NCI-H1436 treated with DMSO at 0.1 percent for 48 hours (cell line): Measurements from ENCODE around the gene EFHD1.
"Not testable (repeated sequence)": the region's sequence is repeated elsewhere in the genome, so short reads cannot be mapped to it uniquely, and the experiment has no call there.

Experiments used
- DNase-seq: peaks from one replicate; lab custom pipeline; 2025; lab: John Stamatoyannopoulos, UW

Gene EFHD1

DNA sequence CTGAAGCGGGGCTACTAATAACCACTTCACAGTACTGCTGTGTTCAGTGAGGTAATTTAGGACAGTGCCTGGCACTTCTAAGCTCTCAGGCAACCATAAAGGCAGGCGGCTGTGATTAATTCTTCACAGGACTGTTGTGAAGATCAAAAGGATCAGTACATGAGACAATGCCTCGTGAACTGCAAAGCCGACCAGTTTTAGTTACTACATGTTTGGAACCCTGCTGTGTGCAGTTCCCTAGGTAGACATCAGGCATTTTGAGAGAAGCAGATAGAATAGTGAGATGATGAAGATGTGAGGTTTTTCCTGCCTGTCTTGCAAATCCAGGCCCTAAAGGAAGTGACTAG lies 19.1 kb downstream of the EFHD1 start:
- DNase-seq = no peak

DNA sequence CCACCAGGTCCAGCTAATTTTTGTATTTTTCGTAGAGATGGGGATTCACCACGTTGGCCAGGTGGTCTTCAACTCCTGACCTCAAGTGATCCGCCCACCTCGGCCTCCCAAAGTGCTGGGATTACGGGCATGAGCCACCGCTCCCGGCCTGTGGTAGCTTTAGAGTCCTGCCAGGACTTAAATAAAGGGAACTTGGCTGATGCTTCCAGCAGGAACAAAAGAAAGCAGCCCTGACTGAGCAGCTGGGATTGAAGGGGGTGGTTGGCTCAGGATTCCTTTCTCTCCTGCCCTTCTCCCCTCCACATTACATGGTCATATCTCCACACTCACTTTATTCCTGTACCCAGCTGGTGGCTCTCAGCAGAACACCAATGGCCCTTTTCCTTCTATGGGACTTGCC lies 20.0 kb downstream of the EFHD1 start:
- DNase-seq = no peak

DNA sequence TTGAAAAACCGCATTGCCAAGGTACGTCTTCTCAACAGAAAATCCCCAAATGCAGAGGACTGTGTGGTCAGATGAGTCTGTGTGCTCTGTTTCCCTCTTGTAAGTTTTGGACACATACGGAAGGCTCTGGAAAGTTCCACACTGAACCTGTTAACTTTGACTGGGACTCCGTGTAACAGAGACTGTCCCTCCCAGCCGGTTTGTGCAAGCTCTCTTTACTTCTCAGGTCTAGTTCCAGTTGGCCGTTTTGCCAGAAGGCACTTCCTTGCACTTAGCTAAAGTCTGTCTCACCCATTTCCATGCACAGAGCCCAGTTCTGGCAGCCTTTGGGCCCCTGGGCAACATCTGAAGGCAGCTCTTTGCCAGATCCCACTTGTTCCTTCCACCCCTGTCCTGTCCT lies 22.0 kb downstream of the EFHD1 start:
- no peak for DNase-seq

DNA sequence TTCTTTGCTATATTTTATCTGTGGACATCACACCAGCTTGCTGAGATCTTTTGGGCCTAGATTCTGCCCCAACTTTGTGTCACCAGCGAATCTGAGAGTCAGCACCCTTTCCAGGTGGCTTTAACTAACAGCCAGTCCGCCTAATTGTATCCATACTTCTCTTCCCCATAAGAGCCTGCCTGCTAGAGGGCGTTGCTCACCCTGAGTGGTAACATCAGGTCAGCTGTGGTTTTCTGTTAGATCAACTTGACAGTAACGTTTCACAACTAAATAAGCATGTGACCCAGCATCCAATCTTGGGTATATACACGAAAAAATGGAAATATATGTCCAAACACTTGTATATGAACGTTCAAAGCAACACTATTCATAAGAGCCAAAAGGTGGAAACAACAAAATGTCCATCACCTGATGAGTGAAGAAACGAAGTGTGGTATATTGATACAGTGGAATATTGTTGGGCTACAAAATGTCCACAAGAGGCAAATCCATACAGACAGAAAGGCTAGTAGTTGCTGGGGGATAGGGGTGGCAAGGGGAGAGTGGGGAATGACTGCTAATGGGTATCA lies 24.9 kb downstream of the EFHD1 start:
- no peak for DNase-seq

DNA sequence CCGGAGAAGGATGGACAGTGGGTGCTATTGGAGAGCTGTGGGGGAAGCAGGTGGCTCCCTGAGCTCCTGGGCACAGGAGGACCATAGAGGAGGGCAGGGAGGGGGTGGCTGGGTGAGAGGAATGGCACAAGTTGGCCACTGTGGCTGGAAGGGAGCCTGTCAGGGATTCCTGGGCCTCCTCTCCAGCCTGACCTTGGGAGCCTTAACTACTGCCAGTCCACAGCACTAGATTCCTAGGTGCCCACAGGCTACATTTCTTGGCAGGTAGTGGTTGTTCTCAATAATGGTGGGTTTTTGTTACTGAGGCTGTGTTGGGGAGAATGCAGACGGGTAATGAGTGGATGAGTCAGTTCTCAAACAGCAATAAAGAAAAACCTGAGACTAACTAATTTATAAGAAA lies 26.0 kb downstream of the EFHD1 start:
- no peak for DNase-seq

DNA sequence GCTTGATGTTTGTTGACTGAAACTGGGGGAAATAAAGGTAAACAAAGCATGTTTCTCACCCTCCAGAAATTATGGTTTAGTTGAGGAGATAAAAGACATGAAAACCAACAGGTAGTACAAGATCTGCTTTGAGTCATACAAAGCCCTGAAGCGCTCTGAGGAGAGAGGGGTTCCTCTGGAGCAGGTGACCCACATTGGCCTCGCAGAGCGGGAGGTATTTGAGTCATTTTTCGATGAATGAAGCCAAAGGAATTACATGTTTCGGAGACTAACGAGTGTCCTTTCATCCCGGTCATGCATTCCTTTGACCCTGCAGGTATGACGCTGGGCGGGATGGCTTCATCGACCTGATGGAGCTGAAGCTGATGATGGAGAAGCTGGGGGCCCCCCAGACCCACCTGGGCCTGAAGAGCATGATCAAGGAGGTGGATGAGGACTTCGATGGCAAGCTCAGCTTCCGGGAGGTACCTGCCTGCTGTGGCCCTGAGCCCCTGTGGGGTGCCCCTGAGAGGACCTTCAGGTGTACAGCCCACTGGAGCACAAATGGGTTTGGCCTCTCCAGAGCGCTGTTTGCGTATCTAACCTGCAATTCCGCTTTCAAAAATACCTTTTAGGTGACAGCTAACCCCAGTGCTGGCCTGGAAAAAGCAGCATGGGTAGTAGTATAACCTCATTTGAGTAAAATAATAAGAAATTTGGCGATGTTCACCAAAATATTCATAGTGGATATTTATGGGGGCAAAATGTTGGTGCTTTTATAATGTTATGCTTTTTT lies 29.3 kb downstream of the EFHD1 start:
- no peak for DNase-seq

DNA sequence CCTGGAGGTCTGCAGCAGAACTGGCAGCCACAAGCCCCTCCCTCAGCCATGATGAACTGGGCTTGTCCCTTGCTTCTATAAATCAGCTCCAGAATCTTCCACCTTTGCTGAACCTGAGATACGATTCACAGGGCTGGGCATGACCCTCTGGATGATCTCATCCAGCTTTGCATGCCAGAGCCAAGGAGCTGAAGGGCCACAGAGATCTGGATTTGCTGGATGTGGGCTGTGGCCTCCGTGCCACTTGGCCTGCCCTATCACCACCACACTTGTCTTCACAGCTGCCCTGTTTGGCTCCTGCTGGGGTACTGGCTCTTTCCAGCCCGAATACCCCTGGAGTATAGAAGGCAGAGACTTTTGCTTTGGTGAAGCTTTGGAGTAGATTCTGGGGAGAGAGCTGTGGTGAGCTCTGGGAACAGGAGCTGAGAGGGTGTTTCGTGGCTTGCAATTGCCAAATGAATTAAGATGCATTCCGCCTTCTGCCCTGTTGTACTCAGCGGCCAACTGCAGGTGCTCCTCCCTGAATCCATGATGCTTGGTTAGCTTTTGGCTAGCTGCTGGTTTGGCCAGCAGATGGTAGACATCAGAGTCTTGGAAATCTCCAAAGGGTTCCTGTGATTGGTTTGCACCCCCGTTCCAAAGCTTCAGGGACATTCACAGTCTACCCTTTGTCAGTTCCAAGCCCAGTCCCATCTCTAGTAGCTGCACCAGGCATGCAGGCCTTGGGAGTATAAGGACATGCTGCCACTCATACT lies 32.8 kb downstream of the EFHD1 start:
- DNase-seq = no peak

DNA sequence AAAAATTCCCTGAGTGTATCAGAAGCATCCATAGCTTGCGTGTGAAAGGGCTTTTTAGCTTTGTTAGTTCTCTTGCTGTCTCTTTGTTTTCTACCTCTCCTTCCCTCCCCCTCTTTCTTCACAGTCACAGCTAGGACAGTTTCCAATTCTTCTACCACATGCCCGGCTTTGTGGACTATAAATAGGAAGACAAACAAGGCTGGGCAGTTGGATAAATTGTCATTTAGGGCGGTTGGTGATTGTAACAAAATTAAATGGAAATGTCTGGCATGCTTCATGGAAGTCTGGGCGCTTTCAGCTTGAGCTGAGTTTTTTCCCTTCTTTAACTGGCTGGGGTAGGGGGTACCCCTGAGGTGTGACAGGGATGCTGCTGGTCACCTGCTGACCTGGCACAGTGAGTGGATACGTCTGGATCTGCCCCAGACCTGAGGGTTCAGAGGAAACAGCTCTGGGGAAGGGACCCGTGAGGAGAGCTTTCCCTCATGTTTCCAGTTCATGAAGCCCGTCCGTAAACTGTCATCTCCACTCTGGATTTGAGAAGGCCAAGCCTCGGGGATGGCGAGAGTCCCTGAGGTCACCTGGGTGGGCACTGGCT lies 34.7 kb downstream of the EFHD1 start:
- DNase-seq = no peak

DNA sequence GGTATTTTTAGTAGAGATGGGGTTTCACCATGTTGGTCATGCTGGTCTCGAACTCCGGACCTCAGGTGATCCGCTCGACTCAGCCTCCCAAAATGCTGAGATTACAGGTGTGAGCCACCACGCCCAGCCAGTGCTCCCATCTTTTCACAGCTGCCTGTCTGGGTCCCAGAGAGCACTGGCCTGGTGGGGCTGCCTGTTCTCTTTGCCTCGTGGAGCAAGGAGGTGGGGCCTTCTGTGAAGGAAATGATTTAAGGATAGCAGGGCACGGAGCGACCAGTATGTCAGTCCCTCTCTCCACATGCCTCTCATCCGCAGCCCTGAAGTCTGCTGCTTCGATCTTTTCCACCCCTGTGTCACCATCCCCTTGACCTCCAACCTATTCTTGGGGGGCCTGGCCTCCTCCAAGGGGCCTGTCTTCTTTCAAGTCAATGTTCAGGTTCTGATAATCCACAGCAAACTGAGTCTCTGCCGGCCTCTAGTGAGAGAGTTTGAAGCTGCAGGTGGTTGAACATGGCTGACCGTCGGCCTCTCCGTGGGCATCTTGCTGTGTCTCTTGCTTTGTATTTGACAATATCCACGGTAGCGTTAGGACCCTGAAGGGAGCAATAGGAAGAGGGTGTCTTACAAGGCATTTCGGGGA lies 35.5 kb downstream of the EFHD1 start:
- no peak for DNase-seq

DNA sequence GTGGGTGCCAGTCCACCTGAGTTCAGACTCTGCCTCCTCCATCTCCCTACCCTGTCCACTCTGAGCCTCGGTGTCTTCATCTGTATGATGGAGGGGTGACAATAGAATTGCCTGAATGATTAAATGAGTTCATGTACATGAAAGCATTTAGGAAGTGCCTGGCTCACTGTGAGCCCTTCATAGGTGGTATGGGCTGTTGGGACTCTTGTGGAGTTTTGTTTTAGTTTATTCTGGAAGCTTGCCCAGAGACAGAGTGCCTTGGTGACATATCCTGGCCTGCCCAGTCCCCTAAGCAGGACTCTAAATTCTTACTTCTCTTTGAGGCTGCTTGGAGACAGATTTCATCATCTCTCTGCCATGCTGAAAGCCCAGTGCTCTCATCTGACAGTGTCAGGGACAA lies 39.2 kb downstream of the EFHD1 start:
- DNase-seq = no peak

DNA sequence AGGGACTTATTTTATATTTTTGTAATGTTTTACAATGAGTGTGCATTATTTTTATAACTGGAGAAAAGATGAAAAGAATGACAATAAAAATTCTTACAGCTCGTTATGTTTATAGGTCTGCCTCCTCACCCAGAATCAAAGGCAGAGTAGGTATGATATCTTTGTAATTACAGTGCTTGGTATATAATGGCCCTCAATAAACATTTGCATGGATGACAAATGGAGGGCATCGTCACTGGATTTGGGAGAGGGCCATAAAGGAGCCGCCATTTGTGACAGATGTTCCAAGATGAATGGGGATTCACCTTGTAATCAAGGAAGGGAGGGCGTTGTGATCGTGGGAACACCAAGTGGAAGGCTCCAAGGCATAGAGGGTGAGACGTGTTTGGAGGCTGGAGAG lies 41.1 kb downstream of the EFHD1 start:
- DNase-seq = no peak

DNA sequence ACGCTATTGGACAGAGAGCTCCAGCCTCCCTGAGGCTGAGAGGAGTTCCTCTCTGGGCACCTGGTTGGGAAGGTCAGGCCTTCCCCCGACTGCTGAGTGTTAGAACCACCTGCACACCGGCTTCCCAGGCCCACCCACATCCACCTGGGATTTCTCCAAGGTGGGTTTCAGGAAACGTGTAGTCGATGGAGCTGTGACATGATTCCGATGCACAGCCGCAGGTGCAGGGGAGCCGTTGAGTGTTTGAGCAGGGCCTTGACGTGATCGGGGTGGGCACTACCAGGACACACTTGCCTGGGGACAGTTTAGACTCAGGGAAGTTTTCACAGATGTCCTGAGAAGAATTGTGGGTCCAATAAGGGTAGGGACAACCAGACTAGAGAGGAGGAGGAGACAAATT lies 42.0 kb downstream of the EFHD1 start:
- DNase-seq = no peak

DNA sequence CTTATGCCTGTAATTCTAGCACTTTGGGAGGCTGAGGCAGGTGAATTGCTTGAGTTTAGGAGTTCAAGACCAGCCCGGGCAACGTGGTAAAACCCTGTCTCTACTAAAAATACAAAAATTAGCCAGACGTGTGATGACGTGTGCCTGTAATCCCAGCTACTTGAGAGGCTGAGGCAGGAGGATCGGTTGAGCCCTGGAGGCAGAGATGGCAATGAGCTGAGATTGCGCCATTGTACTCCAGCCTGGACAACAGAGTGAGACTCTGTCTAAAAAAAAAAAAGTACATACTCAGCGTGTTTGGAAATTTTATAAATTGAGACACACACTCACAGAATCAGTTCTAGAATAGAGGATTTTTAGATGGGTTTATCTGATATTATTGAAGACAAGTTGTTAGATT lies 46.6 kb downstream of the EFHD1 start:
- DNase-seq = no peak

DNA sequence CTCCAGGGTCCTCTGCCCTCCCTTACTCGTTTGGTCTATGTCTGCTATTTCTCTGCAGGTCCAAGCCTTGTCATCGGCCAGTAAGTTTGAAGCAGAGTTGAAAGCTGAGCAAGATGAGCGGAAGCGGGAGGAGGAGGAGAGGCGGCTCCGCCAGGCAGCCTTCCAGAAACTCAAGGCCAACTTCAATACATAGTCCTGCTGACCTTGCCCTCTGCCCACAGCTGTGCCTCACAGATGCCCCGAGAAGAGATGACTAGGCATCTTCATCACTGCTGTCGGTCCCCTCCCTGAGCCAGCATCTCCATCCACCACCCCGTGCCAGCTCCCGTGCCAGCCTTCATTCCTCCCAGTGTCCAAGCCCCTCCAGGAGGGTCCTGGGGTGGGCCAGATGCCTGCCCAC lies 48.1 kb downstream of the EFHD1 start:
- no peak for DNase-seq

DNA sequence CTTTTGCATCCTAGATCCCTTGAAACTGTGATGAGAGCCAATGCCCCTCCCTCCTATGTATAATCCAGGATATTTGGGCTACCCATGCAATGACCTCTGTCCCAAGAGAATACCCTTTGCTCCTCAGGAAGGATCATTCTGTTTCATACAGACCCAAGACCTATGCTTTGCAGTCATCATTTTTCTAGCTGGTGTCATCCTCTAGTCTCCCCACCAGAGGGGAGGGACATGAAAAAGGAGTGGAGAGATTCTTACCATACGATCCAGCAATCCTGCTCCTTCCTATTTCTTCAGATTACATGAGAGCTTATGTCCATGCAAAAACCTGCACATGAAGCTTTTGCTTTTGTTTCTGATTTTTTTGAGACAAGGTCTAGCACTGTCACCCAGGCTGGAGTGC lies 50.0 kb downstream of the EFHD1 start:
- no peak for DNase-seq

DNA sequence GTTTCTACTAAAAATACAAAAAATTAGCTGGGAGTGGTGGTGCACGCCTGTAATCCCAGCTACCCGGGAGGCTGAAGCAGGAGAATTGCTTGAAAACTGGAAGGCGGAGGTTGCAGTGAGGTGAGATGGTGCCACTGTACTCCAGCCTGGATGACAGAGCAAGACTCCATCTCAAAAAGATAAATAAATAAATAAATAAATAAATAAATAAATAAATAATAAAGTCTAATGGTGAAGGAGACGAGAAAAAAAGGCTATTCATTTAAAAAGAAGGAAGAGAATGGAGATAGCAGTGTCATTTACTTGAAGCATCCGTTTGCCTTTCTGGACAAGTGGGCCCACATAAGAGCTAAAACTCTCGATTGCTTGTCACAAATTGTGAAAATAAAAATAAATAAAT lies 52.0 kb downstream of the EFHD1 start:
- DNase-seq = not testable (repeated sequence)

DNA sequence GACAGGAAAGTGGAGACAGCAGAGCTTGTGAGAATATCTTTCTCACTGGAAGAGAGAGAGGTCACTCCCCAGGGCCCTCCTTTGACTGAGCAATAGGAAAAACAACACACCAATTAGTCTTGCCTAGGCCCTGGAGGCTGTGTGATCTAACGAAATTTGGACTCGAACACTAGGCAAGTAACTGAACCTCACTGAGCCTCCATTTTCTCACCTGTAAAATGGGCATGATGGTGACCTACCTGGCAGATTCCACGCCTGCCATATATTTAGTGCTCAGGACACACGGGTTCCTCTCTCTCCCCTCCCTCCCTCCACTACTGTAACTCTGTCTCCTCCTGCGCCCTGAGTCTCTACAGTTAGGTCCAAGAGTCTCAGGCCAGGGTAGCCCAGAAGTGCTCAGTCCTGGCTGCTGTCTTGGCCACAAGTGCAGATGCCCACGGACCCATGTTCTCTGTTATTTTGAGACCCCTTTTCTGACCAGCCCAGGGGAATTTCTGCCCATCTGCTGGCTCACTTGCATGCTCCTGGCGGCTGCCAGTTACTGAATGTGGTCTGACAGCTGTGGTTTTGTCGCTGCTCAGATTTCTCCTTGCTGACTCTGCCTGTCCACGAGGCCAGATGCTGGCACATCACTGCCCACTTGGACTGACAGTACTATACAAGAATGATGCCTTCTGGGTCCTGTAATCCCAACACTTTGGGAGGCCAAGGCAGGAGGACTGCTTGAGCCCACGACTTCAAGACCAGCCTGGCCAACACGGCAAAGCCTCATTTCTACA lies 54.2 kb downstream of the EFHD1 start:
- no peak for DNase-seq

DNA sequence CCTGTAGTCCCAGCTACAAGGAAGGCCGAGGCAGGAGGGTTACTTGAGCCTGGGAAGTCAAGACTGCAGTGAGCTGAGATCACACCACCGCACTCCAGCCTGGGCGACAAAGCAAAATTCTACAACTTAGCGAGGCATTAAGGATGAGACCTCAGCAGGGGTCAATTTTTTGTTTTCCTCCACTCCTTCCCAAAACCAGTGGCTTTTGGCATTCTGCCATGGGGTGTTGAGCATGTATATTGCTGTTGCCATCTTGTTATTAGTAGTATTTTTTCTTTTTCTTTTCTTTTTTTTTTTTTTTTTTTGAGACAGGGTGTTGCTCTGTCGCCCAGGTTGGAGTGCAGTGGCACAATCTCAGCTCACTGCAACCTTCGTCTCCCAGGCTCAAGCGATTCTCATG lies 54.8 kb downstream of the EFHD1 start:
- no peak for DNase-seq

DNA sequence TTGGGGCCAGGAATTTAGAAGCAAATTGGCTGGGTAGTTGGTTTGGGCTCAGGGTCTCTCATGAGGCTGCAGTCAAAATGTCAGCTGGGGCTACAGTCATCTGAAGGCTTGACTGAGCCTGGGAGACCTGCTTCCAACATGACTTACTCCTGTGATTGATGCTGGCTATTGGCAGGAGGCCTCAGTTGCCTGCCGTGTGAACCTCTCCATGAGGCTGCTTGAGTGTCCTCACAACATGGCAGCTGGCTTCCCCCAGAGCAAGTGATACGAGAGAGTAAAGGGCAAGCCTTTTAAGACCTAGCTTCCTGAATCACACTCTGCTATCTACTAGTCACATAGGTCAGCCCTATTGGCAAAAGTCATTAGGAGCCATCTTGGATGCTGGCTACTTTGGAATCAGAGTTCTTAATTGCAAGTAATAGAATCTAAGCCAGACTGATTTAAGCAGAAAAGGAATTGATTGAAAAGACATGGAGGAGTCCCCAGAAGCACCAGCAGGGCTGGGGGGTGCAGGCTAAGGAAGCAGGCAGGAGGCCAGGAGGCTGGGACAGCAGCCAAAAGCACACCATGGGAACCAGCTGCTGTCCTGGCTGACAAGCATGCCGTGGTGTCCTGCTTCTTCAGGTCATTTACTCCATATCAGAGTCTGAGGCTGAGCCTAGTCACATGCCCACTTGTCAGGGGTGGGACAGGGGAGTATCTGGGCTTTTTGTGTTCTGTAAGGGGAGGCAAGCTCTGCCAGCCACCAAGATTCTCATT lies 55.9 kb downstream of the EFHD1 start:
- no peak for DNase-seq

DNA sequence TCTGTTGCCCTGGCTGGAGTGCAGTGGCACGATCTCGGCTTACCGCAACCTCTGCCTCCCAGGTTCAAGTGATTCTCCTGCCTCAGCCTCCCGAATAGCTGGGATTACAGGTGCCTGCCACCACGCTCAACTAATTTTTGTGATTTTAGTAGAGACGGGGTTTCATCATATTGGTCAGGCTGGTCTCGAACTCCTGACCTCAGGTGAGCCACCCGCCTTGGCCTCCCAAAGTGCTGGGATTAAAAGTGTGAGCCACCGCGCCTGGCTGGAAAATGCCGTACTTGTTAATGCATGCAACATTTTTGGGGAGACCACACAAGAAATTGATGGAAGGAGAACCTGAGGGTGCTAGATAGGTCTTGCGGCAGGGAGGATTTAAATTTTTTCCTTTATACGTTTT lies 57.7 kb downstream of the EFHD1 start:
- DNase-seq = not testable (repeated sequence)

DNA sequence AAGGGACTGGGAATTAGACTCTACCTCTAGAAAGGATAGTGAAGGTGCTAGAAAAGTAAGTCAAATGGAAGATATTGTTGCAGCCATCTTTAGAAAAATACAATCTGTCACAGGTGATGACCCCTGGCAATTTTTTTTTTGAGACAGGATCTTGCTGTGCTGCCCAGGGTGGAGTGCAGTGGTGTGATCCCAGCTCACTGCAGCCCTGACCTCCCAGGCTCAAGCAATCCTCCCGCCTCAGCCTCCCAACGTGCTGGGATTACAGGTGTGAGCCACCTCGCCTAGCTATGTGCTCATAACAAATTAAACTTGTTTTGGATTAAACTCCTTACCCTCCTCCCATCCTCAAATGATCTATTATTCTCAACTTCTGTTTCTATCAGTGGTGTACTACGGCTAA lies 59.9 kb downstream of the EFHD1 start:
- no peak for DNase-seq
